Neural cell (in vitro differentiated cells): ENCODE measurements around the gene GINS2.

Source experiments
- CTCF ChIP-seq: fragments of 450-650 bp; IDR thresholded peaks from 2 replicates; pipeline ENCODE4 v1.5.1; 2014; ENCODE audit warnings: antibody characterized with exemption, mild to moderate bottlenecking, moderate library complexity; ENCODE audit not compliant: poor library complexity, severe bottlenecking
- MXI1 ChIP-seq: fragments of 450-650 bp; conservative IDR thresholded peaks from 2 replicates; pipeline ENCODE4 v1.6.1; 2014; ENCODE audit warnings: antibody characterized with exemption, mild to moderate bottlenecking; ENCODE audit not compliant: poor library complexity, severe bottlenecking
- POLR2AphosphoS5 ChIP-seq: IDR thresholded peaks from 2 replicates; pipeline ENCODE4 v1.6.1; 2012
- RAD21 ChIP-seq: fragments of 450-650 bp; conservative IDR thresholded peaks from 2 replicates; pipeline ENCODE4 v1.6.1; 2014; ENCODE audit warnings: antibody characterized with exemption, mild to moderate bottlenecking, moderate library complexity

GRCh38 chr16:85709766-85710585 lies 21.2 kb upstream of the GINS2 start:
- TF ChIP-seq CTCF (no peak), POLR2AphosphoS5 (no peak), RAD21 (no peak), MXI1 (no peak)
